IMR-90 (cell line): Measurements from ENCODE around the gene CMAS. TPM values are rescaled to one million over a fixed set of nuclear protein-coding genes. Genes with fewer than 3 reads are reported as not detected.

Experiments
- ATAC-seq: fragments of 200-7000 bp; cut with Tn5 transposase; 2 replicates; pipeline ENCODE4 v1.9.1; 2020; ENCODE audit warnings: low read depth, mild to moderate bottlenecking, moderate library complexity
- BruUV-seq: library from RNA; stranded (reverse); fragments of 400-500 nt; replicated peaks from 2 replicates; lab custom pipeline; 2021; lab: Mats Ljungman, UMichigan
- CTCF ChIA-PET: fragments of 300-600 bp; formaldehyde crosslinking; extraction: SDS; loops from one replicate; lab custom pipeline; 2021; ENCODE audit warnings: antibody characterized with exemption; lab: Yijun Ruan, JAX
- POLR2A ChIA-PET: fragments of 300-600 bp; sonication (Branson Sonifier 250); formaldehyde crosslinking; loops from one replicate; lab custom pipeline; 2022; ENCODE audit warnings: antibody characterized with exemption; ENCODE audit not compliant: unreplicated experiment; lab: Charles Lee
- DNase-seq: peaks from one replicate; pipeline ENCODE4 v3.0.0; 2013
- H2AFZ ChIP-seq: replicated peaks from 2 replicates; pipeline ENCODE3; 2013; ENCODE audit warnings: low read length, mild to moderate bottlenecking; ENCODE audit not compliant: poor library complexity
- H2AK5ac ChIP-seq: 2 replicates; pipeline ENCODE4 v1.6.1; 2013; ENCODE audit warnings: low read depth, low read length, inconsistent platforms
- H2AK9ac ChIP-seq: replicated peaks from 2 replicates; pipeline ENCODE3; 2013; ENCODE audit warnings: mild to moderate bottlenecking, low read depth, low read length, moderate library complexity; ENCODE audit not compliant: poor library complexity
- H2BK120ac ChIP-seq: 2 replicates; pipeline ENCODE4 v1.6.1; 2013; ENCODE audit warnings: low read depth, low read length, inconsistent platforms
- H2BK15ac ChIP-seq: 3 replicates; pipeline ENCODE4 v1.6.1; 2013; ENCODE audit warnings: low read depth, low read length, inconsistent platforms
- H2BK20ac ChIP-seq: 2 replicates; pipeline ENCODE4 v1.6.1; 2013; ENCODE audit warnings: low read depth, mild to moderate bottlenecking, inconsistent platforms, low read length, moderate library complexity
- H2BK5ac ChIP-seq: 2 replicates; pipeline ENCODE4 v1.6.1; 2013; ENCODE audit warnings: mild to moderate bottlenecking, low read depth, low read length, inconsistent platforms; ENCODE audit not compliant: poor library complexity, severe bottlenecking
- H3K14ac ChIP-seq: replicated peaks from 2 replicates; pipeline ENCODE4 v1.6.1; 2013; ENCODE audit warnings: low read depth, low read length, inconsistent platforms
- H3K18ac ChIP-seq: 2 replicates; pipeline ENCODE4 v1.6.1; 2013; ENCODE audit warnings: low read depth, low read length, control low read depth
- H3K23ac ChIP-seq: 2 replicates; pipeline ENCODE4 v1.6.1; 2013; ENCODE audit warnings: low read depth, low read length, inconsistent platforms
- H3K27ac ChIP-seq: 2 replicates; pipeline ENCODE4 v1.5.1; 2013; ENCODE audit warnings: mild to moderate bottlenecking, control low read depth, low read length; ENCODE audit not compliant: insufficient read depth
- H3K27me3 ChIP-seq: 2 replicates; pipeline ENCODE4 v1.6.1; 2013; ENCODE audit warnings: low read length; ENCODE audit not compliant: control insufficient read depth, insufficient read depth
- H3K36me3 ChIP-seq: 2 replicates; pipeline ENCODE4 v1.6.1; 2013; ENCODE audit warnings: low read length, mixed read lengths; ENCODE audit not compliant: control insufficient read depth, insufficient read depth
- H3K4ac ChIP-seq: 2 replicates; pipeline ENCODE4 v1.6.1; 2013; ENCODE audit warnings: low read depth, low read length, inconsistent platforms
- H3K4me1 ChIP-seq: 2 replicates; pipeline ENCODE4 v1.6.1; 2013; ENCODE audit warnings: low read length, mixed read lengths; ENCODE audit not compliant: control insufficient read depth, insufficient read depth
- H3K4me2 ChIP-seq: 2 replicates; pipeline ENCODE4 v1.6.1; 2013; ENCODE audit warnings: low read depth, mild to moderate bottlenecking, control low read depth, low read length, moderate library complexity
- H3K4me3 ChIP-seq: 2 replicates; pipeline ENCODE4 v1.5.1; 2013; ENCODE audit warnings: low read depth, mild to moderate bottlenecking, control low read depth, low read length, moderate library complexity; ENCODE audit not compliant: insufficient read depth
- H3K56ac ChIP-seq: 2 replicates; pipeline ENCODE4 v1.6.1; 2013; ENCODE audit warnings: low read length, inconsistent platforms; ENCODE audit not compliant: insufficient read depth; ENCODE audit errors: extremely low read depth
- H3K79me1 ChIP-seq, 2 experiments: 2 replicates each; pipeline ENCODE4 v1.6.1; 2013; ENCODE audit warnings: low read length in 2 of 2, inconsistent platforms in 1 of 2, low read depth in 1 of 2
- H3K9ac ChIP-seq: 2 replicates; pipeline ENCODE4 v1.6.1; 2013; ENCODE audit warnings: low read depth, low read length, control low read depth
- H3K9me1 ChIP-seq: 2 replicates; pipeline ENCODE4 v1.6.1; 2013; ENCODE audit warnings: low read length, inconsistent platforms; ENCODE audit not compliant: insufficient read depth
- H3K9me3 ChIP-seq: 2 replicates; pipeline ENCODE4 v1.6.1; 2013; ENCODE audit warnings: low read length; ENCODE audit not compliant: control insufficient read depth, insufficient read depth
- H4K20me1 ChIP-seq: 2 replicates; pipeline ENCODE4 v1.6.1; 2013; ENCODE audit warnings: low read length, inconsistent platforms; ENCODE audit not compliant: insufficient read depth
- H4K5ac ChIP-seq: 2 replicates; pipeline ENCODE4 v1.6.1; 2013; ENCODE audit warnings: mild to moderate bottlenecking, low read depth, low read length, control low read depth
- H4K8ac ChIP-seq, 2 experiments: 2 replicates each; pipeline ENCODE4 v1.6.1; 2013; ENCODE audit warnings: low read depth in 2 of 2, low read length in 2 of 2, control low read depth in 1 of 2, inconsistent platforms in 1 of 2
- H4K91ac ChIP-seq: 2 replicates; pipeline ENCODE4 v1.6.1; 2013; ENCODE audit warnings: low read depth, low read length, inconsistent platforms; ENCODE audit not compliant: insufficient read depth
- FOS ChIP-seq: fragments of 150-350 bp; IDR thresholded peaks from 2 replicates; pipeline ENCODE4 v1.6.1; 2016; ENCODE audit warnings: low read depth, low read length
- WGBS, 2 experiments: methylation state at CpG; one replicate each; pipeline versions ENCODE4 v1.1.5 to v1.1.7; 2013; ENCODE audit warnings: missing lambda C conversion rate in 2 of 2; ENCODE audit not compliant: insufficient read length in 1 of 2; ENCODE audit errors: extremely low coverage in 2 of 2; 5-methylcytosine and 5-hydroxymethylcytosine counted together
- dilution Hi-C: fragments of 300-500 bp; cut with HindIII; formaldehyde crosslinking; loops from one replicate; pipeline ENCODE4 v1.14.3; 2018; ENCODE audit warnings: low sequenced_read_pairs; ENCODE audit not compliant: unreplicated experiment
- in situ Hi-C: fragments of 300-500 bp; cut with MboI; formaldehyde crosslinking; loops from 3 replicates; pipeline ENCODE4 v1.14.3; 2019; ENCODE audit warnings: low sequenced_read_pairs, inconsistent platforms, mixed read lengths
- intact Hi-C: fragments of 100-400 bp; cut with micrococcal nuclease; formaldehyde crosslinking; loops from 2 replicates; pipeline ENCODE4 v1.10.0; 2022
- polyA plus RNA-seq, 3 experiments: library from polyadenylated mRNA; depleted of rRNA; stranded (reverse); fragments of >200 nt; gene quantifications; 2 replicates each; pipeline ENCODE4 v1.2.3, GENCODE V29; 2012; ENCODE audit warnings: low replicate concordance in 1 of 3
- total RNA-seq: library from RNA; depleted of rRNA; stranded (reverse); fragments of >200 nt; gene quantifications from 2 replicates; pipeline ENCODE4 v1.2.3, GENCODE V29; 2012
- TF ChIP-seq, protein P1 (sequence below): fragments of 150-350 bp; IDR thresholded peaks from 2 replicates; pipeline ENCODE4 v1.6.1; 2017; ENCODE audit warnings: mild to moderate bottlenecking, antibody characterized with exemption, low read length, low read depth

Gene CMAS
- total and polyA plus RNA-seq, 2 of the 4 experiments (the other 2 are of a cell fraction): 9.5 to 26.8 TPM

GRCh38 chr12:22069851-22070250 is 23.8 kb downstream of the CMAS start:
- Histone ChIP-seq H3K4me2 (no peak overlapping the region), H2AFZ (no peak overlapping the region), H2BK20ac (no peak overlapping the region), H3K9ac (no peak overlapping the region), H4K8ac (no peak overlapping the region), H3K27ac (no peak overlapping the region), H2BK15ac (no peak overlapping the region), H2AK5ac (no peak overlapping the region), H4K5ac (no peak overlapping the region), H3K4ac (no peak overlapping the region), H3K23ac (no peak overlapping the region), H3K14ac (no peak overlapping the region), H2BK5ac (no peak overlapping the region), H3K9me1 (no peaks in the 10 kb centered on the region), H3K4me1 (no peaks in the 10 kb centered on the region), H2BK120ac (no peak overlapping the region), H3K4me3 (no peak overlapping the region), H3K18ac (no peak overlapping the region), H3K36me3 (peaks cover 4% of the 10 kb centered on the region), H4K20me1 (no peaks in the 10 kb centered on the region), H3K27me3 (no peaks in the 10 kb centered on the region), H2AK9ac (no peak overlapping the region), H3K79me1 (no peaks in the 10 kb centered on the region), H4K91ac (no peak overlapping the region), H3K56ac (no peak overlapping the region), H3K9me3 (no peaks in the 10 kb centered on the region)
- no CpG with 5 or more reads among the region's 1 CpG for WGBS, 2 experiments
- dilution Hi-C loops: no loop called here
- ChIA-PET POLR2A (no interaction called here), CTCF (no interaction called here)
- no TSS peak for BruUV-seq
- TF ChIP-seq FOS: no peak
- TF ChIP-seq, protein P1, sequence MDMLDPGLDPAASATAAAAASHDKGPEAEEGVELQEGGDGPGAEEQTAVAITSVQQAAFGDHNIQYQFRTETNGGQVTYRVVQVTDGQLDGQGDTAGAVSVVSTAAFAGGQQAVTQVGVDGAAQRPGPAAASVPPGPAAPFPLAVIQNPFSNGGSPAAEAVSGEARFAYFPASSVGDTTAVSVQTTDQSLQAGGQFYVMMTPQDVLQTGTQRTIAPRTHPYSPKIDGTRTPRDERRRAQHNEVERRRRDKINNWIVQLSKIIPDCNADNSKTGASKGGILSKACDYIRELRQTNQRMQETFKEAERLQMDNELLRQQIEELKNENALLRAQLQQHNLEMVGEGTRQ: no peak
- intact Hi-C loops: no loop called here
- in situ Hi-C loops: no loop called here
- no peak for ATAC-seq
- DNase-seq: no peak
